ENCODE measurements around the gene RHOG. TPM values are rescaled to one million over a fixed set of nuclear protein-coding genes. Genes with fewer than 3 reads are reported as not detected.
"Not testable (repeated sequence)": the region's sequence is repeated elsewhere in the genome, so short reads cannot be mapped to it uniquely, and the experiment has no call there.

Gene RHOG
- total RNA-seq, 1 donor from 2014 or later, result 30.3 TPM

DNA sequence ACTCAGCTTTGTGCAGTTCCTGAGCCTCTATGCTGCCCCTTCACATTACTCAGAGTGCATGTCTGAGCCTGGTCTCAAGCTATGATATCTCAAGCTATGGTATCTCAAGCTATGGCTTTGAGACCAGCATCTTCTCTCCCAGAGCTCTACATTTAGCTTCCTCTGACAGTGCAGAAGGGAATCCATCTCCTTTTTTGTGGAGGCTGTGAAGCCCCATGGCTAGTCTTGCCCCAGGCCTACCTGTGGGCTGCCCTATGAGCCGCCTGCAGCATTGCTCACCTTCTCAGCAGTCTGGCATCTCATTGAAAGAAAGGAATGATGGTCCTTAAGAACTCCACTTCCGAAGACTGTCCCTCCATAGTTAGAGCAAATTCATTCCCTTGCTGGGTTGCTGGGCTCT is 19.8 kb downstream of the RHOG start:
- H3K36me3 ChIP-seq (ENCODE audit: control insufficient read depth, insufficient read depth, low read length), result no peaks in the 10 kb centered on the region
- DNase-seq (ENCODE audit: low read depth), result no peak
- TF ChIP-seq CTCF (IDR thresholded peaks at IDR 0.05; ENCODE audit: insufficient read depth, low read length, poor library complexity, severe bottlenecking), result no peak
- H3K4me3 ChIP-seq (ENCODE audit: low read depth, low read length), result no peak overlapping the region
- no peaks in the 10 kb centered on the region for H3K27me3 ChIP-seq (ENCODE audit: control insufficient read depth, insufficient read depth, low read length)

GRCh38 chr11:3817181-3817800 is 23.5 kb downstream of the RHOG start:
- no peak for TF ChIP-seq CTCF (IDR thresholded peaks at IDR 0.05; ENCODE audit: insufficient read depth, low read length, poor library complexity, severe bottlenecking)
- no peaks in the 10 kb centered on the region for H3K27me3 ChIP-seq (ENCODE audit: control insufficient read depth, insufficient read depth, low read length)
- no peak for DNase-seq (ENCODE audit: low read depth)
- H3K4me3 ChIP-seq (ENCODE audit: low read depth, low read length), result no peak overlapping the region
- no peaks in the 10 kb centered on the region for H3K36me3 ChIP-seq (ENCODE audit: control insufficient read depth, insufficient read depth, low read length)

DNA sequence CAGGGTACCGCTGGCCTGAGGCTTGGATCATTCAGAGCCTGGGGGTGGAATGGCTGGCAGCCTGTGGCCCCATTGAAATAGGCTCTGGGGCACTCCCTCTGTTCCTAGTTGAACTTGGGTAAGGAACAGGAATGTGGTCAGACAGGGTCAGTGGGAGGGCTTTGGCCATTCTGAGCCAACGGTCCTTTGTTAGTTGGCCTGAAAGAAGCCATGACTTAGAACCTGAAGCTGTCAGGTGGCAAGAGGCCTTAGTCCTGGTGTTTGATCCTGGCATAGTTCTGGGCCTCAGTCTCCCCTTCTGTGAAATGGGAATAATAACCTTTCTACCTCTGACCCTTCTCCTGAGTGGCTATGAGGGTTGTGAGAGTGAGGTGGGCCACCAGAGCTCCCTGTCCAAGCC is 24.1 kb downstream of the RHOG start:
- DNase-seq (ENCODE audit: low read depth), result no peak
- no peaks in the 10 kb centered on the region for H3K27me3 ChIP-seq (ENCODE audit: control insufficient read depth, insufficient read depth, low read length)
- no peak overlapping the region for H3K4me3 ChIP-seq (ENCODE audit: low read depth, low read length)
- H3K36me3 ChIP-seq (ENCODE audit: control insufficient read depth, insufficient read depth, low read length), result no peaks in the 10 kb centered on the region
- no peak for TF ChIP-seq CTCF (IDR thresholded peaks at IDR 0.05; ENCODE audit: insufficient read depth, low read length, poor library complexity, severe bottlenecking)

DNA sequence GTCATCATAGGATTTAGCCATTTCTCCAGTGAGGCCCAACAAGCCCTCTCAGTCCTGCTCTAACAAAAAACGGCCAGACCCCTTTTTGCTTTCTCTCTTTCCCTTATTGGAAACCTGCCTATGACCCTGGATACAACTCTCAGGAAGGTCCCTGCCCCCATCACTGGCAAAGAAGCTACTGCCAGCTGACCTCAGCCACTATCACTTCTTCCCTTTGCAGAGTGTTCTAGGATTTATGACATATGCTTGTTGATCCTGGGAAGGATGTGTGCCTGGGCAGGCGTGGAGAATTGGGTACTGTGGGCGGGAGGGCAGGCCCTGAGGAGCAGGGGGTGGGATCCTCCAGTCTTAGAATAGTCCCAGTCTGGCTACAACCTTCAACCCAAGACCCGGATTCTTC is 24.9 kb downstream of the RHOG start:
- Histone ChIP-seq H3K36me3 (ENCODE audit: control insufficient read depth, insufficient read depth, low read length) (no peaks in the 10 kb centered on the region), H3K4me3 (ENCODE audit: low read depth, low read length) (no peak overlapping the region), H3K27me3 (ENCODE audit: control insufficient read depth, insufficient read depth, low read length) (no peaks in the 10 kb centered on the region)
- TF ChIP-seq CTCF (IDR thresholded peaks at IDR 0.05; ENCODE audit: insufficient read depth, low read length, poor library complexity, severe bottlenecking), result no peak
- no peak for DNase-seq (ENCODE audit: low read depth)

DNA sequence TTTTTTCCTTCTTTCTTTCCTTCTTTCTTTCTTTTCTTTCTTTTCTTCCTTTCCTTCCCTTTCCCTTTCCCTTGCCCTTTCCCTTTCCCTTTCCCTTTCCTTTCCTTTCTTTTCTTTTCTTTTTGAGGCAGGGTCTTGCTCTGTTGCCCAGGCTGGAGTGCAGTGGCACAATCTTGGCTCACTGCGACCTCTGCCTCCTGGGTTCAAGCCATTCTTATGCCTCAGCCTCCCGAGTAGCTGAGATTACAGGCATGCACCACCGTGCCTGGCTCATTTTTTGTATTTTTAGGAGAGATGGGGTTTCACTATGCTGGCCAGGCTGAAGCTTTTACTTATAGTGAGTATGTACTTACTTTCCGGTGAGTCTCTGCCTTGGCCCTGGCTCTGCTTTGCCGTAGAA is 25.9 kb downstream of the RHOG start:
- DNase-seq (ENCODE audit: low read depth); H3K36me3 ChIP-seq (ENCODE audit: control insufficient read depth, insufficient read depth, low read length); H3K27me3 ChIP-seq (ENCODE audit: control insufficient read depth, insufficient read depth, low read length); H3K4me3 ChIP-seq (ENCODE audit: low read depth, low read length): not testable (repeated sequence)

- Histone ChIP-seq H3K27me3 (ENCODE audit: control insufficient read depth, insufficient read depth, low read length) (no peaks in the 10 kb centered on the region), H3K36me3 (ENCODE audit: control insufficient read depth, insufficient read depth, low read length) (no peaks in the 10 kb centered on the region), H3K4me3 (ENCODE audit: low read depth, low read length) (no peak overlapping the region)
- no peak for DNase-seq (ENCODE audit: low read depth)
- no peak for TF ChIP-seq CTCF (IDR thresholded peaks at IDR 0.05; ENCODE audit: insufficient read depth, low read length, poor library complexity, severe bottlenecking)
Measured at GRCh38 chr11:3810951-3811350, 29.8 kb downstream of the RHOG start.
